Measurements from ENCODE around the gene HSF4.

HSF4 gene

DNA sequence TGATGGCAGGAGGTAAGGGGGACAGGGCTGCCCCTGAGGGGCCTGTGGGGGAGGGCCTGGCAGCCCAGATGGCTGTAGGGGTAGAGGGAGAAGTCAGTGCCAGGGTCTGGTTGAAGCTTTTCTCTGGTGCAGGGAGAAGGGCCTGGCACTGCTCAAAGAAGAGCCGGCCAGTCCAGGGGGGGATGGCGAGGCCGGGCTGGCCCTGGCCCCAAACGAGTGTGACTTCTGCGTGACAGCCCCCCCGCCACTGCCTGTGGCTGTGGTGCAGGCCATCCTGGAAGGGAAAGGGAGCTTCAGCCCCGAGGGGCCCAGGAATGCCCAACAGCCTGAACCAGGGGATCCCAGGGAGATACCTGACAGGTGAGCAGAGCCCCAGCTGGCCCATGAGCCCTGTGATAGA, 3.0 kb downstream of the HSF4 start:
- H4K8ac ChIP-seq (ENCODE audit: low read depth, low read length), result no peak overlapping the region
- no peaks in the 10 kb centered on the region for H3K79me2 ChIP-seq (ENCODE audit: control insufficient read depth, insufficient read depth, low read length)
- WGBS (ENCODE audit: extremely low coverage, insufficient coverage, low lambda C conversion rate), result no CpG with 5 or more reads among the region's 7 CpGs
- no peak overlapping the region for H3K27ac ChIP-seq (ENCODE audit: low read depth, low read length)
- peaks cover 60% of the 10 kb centered on the region for H3K27me3 ChIP-seq (ENCODE audit: insufficient read depth, low read length, poor library complexity)
- H3K4ac ChIP-seq (ENCODE audit: low read depth, low read length), result no peak overlapping the region
- no peaks in the 10 kb centered on the region for H3K36me3 ChIP-seq (ENCODE audit: control insufficient read depth, insufficient read depth, low read length)
- no peak overlapping the region for H3K4me2 ChIP-seq (ENCODE audit: low read length)
- H2AK5ac ChIP-seq (ENCODE audit: low read length), result no peak overlapping the region
- H3K4me3 ChIP-seq (ENCODE audit: low read length), result no peak overlapping the region
- H4K5ac ChIP-seq (ENCODE audit: low read length), result no peak overlapping the region
- no peak for DNase-seq
- peaks cover 6% of the 10 kb centered on the region for H3K4me1 ChIP-seq (ENCODE audit: control insufficient read depth, low read depth, low read length)
- H2BK5ac ChIP-seq (ENCODE audit: low read length), result no peak overlapping the region
- no peaks in the 10 kb centered on the region for H3K79me1 ChIP-seq (ENCODE audit: low read length)
- no peak overlapping the region for H3K23ac ChIP-seq (ENCODE audit: low read length)
- H3K9ac ChIP-seq (ENCODE audit: low read length), result no peak overlapping the region
- no peak overlapping the region for H2BK120ac ChIP-seq (ENCODE audit: low read depth, low read length)
- no peak overlapping the region for H3K56ac ChIP-seq (ENCODE audit: low read length)
- H3K18ac ChIP-seq (ENCODE audit: low read length), result no peak overlapping the region
- H2BK15ac ChIP-seq (replicated peaks; ENCODE audit: low read depth), result no peak overlapping the region

DNA sequence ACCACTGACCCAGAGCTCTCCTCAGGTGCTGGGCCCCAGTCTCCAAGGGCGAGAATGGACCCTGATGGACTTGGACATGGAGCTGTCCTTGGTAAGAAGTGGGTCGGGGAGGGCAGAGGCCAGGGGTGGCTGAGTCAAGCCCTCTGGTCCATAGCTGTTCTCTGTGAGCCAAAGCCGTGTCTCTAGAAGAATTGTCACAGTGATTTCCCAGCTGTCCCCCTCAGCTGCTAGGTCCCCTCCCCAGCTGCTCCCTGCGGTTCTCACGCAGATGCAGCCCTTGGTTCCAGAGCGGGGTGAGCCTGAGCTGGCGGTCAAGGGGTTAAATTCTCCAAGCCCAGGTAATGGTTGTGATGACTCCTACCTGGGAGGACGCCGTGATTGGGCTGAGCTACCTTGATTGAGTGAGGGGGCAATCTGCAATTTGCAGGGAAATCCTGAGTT, 4.5 kb downstream of the HSF4 start:
- no peak overlapping the region for H3K4me3 ChIP-seq (ENCODE audit: low read length)
- no peak overlapping the region for H4K5ac ChIP-seq (ENCODE audit: low read length)
- no peak overlapping the region for H3K56ac ChIP-seq (ENCODE audit: low read length)
- peak overlapping the region; percentile 18 for H3K9ac ChIP-seq (ENCODE audit: low read length)
- no peak overlapping the region for H3K27ac ChIP-seq (ENCODE audit: low read depth, low read length)
- H2BK5ac ChIP-seq (ENCODE audit: low read length), result no peak overlapping the region
- no peaks in the 10 kb centered on the region for H3K36me3 ChIP-seq (ENCODE audit: control insufficient read depth, insufficient read depth, low read length)
- DNase-seq, result peak; percentile 46
- H3K4ac ChIP-seq (ENCODE audit: low read depth, low read length), result no peak overlapping the region
- no CpG with 5 or more reads among the region's 9 CpGs for WGBS (ENCODE audit: extremely low coverage, insufficient coverage, low lambda C conversion rate)
- H3K27me3 ChIP-seq (ENCODE audit: insufficient read depth, low read length, poor library complexity), result peaks cover 51% of the 10 kb centered on the region
- H3K18ac ChIP-seq (ENCODE audit: low read length), result no peak overlapping the region
- no peaks in the 10 kb centered on the region for H3K79me1 ChIP-seq (ENCODE audit: low read length)
- H3K4me2 ChIP-seq (ENCODE audit: low read length), result no peak overlapping the region
- H2BK15ac ChIP-seq (replicated peaks; ENCODE audit: low read depth), result no peak overlapping the region
- H2BK120ac ChIP-seq (ENCODE audit: low read depth, low read length), result no peak overlapping the region
- H3K4me1 ChIP-seq (ENCODE audit: control insufficient read depth, low read depth, low read length), result peaks cover 8% of the 10 kb centered on the region
- H2AK5ac ChIP-seq (ENCODE audit: low read length), result no peak overlapping the region
- no peak overlapping the region for H4K8ac ChIP-seq (ENCODE audit: low read depth, low read length)
- H3K79me2 ChIP-seq (ENCODE audit: control insufficient read depth, insufficient read depth, low read length), result no peaks in the 10 kb centered on the region
- no peak overlapping the region for H3K23ac ChIP-seq (ENCODE audit: low read length)

DNA sequence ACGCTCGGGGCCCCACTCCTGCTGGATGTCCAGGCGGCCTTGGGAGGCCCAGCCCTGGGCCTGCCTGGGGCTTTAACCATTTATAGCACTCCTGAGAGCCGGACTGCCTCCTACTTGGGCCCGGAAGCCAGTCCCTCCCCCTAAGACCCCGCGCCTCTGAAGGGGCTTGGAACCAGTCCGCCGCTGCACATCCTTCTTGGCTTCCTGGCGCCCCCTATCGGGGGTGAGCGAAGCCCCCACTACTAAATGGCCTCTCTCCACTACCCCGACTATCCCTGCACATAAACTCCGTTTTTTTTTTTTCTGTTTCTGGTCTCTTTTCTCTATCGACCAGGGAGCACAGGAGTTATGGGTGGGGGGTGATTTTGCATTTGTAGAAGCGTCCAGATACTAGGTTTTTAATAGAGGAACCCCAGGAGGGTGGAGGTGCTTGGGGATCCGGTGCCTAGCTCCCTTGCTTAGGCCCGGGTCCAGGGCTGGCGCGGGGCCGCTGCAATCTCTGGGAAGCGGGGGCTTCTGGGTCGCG, 5.2 kb downstream of the HSF4 start:
- Histone ChIP-seq H3K4me1 (ENCODE audit: control insufficient read depth, low read depth, low read length) (peaks cover 8% of the 10 kb centered on the region), H3K4me2 (ENCODE audit: low read length) (peak overlapping the region; percentile 28), H2BK15ac (replicated peaks; ENCODE audit: low read depth) (no peak overlapping the region), H2AK5ac (ENCODE audit: low read length) (no peak overlapping the region), H2BK120ac (ENCODE audit: low read depth, low read length) (no peak overlapping the region), H3K9ac (ENCODE audit: low read length) (peak overlapping the region; percentile 59), H2BK5ac (ENCODE audit: low read length) (no peak overlapping the region), H3K56ac (ENCODE audit: low read length) (peak overlapping the region; percentile 78), H3K27me3 (ENCODE audit: insufficient read depth, low read length, poor library complexity) (peaks cover 49% of the 10 kb centered on the region), H3K4ac (ENCODE audit: low read depth, low read length) (no peak overlapping the region), H4K5ac (ENCODE audit: low read length) (no peak overlapping the region), H3K23ac (ENCODE audit: low read length) (no peak overlapping the region), H3K36me3 (ENCODE audit: control insufficient read depth, insufficient read depth, low read length) (no peaks in the 10 kb centered on the region), H3K27ac (ENCODE audit: low read depth, low read length) (no peak overlapping the region), H3K79me2 (ENCODE audit: control insufficient read depth, insufficient read depth, low read length) (no peaks in the 10 kb centered on the region), H4K8ac (ENCODE audit: low read depth, low read length) (peak overlapping the region; percentile 14), H3K79me1 (ENCODE audit: low read length) (no peaks in the 10 kb centered on the region), H3K18ac (ENCODE audit: low read length) (peak overlapping the region; percentile 82), H3K4me3 (ENCODE audit: low read length) (no peak overlapping the region)
- no CpG with 5 or more reads among the region's 24 CpGs for WGBS (ENCODE audit: extremely low coverage, insufficient coverage, low lambda C conversion rate)
- peak; percentile 88 for DNase-seq

DNA sequence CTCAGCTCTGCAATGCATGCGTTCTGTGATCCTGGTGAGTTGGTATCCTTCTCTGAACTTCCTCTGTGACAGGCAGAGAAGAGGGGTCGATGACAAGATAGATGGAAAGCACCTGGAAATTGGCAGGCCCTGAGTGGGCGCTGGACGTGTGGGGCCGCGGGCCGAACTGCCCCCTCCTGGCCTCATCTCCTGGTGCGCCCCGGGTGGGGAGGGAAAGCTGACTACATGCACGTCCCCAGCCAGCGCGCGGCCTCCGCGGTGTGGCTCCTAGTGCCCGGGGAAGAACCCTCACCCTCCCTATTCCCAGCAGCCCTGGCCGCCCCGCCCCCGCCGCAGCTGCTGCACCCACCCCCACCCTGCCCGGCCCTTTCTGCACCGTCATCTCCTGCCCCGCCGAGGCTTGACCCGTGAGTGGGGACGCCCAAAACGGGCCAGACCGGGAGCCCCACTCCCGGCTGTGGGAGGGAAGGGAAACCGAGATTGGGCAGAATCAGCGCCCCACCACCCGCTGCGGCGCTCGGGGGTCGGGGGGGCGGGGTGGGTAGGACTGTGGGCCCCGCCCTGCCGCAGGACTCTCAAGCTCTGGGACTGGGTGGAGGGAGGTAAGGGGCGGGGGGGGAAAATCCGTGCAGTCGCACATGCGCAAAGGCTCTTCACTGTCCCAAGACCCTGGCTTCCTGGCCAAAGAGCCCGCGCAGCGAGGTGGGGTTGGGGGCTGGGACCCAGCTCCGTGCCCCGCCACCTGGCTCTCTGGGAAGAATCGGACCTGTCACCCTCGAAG, 5.8 kb downstream of the HSF4 start, which contains the start of gene NOL3:
TSS of gene NOL3 (plus strand) at position 371 of the 781 bp plus-strand sequence.
- Histone ChIP-seq H3K79me2 (ENCODE audit: control insufficient read depth, insufficient read depth, low read length) (no peaks in the 10 kb centered on the region), H3K4me2 (ENCODE audit: low read length) (peak within 1 kb of the TSS; percentile 85), H3K4me1 (ENCODE audit: control insufficient read depth, low read depth, low read length) (peaks cover 8% of the 10 kb centered on the region), H3K27me3 (ENCODE audit: insufficient read depth, low read length, poor library complexity) (peaks cover 47% of the 10 kb centered on the region), H4K8ac (ENCODE audit: low read depth, low read length) (peak within 1 kb of the TSS; percentile 14), H3K56ac (ENCODE audit: low read length) (peak within 1 kb of the TSS; percentile 91), H3K9ac (ENCODE audit: low read length) (peak within 1 kb of the TSS; percentile 82), H2BK5ac (ENCODE audit: low read length) (peak within 1 kb of the TSS; percentile 23), H2BK15ac (replicated peaks; ENCODE audit: low read depth) (no peak within 1 kb of the TSS), H2BK120ac (ENCODE audit: low read depth, low read length) (no peak within 1 kb of the TSS), H3K36me3 (ENCODE audit: control insufficient read depth, insufficient read depth, low read length) (no peaks in the 10 kb centered on the region), H3K18ac (ENCODE audit: low read length) (peak within 1 kb of the TSS; percentile 82), H3K27ac (ENCODE audit: low read depth, low read length) (no peak within 1 kb of the TSS), H3K4ac (ENCODE audit: low read depth, low read length) (peak within 1 kb of the TSS; percentile 46), H2AK5ac (ENCODE audit: low read length) (peak within 1 kb of the TSS; percentile 27), H3K4me3 (ENCODE audit: low read length) (peak within 1 kb of the TSS; percentile 33), H3K79me1 (ENCODE audit: low read length) (no peaks in the 10 kb centered on the region), H4K5ac (ENCODE audit: low read length) (no peak within 1 kb of the TSS), H3K23ac (ENCODE audit: low read length) (no peak within 1 kb of the TSS)
- no CpG with 5 or more reads among the region's 50 CpGs for WGBS (ENCODE audit: extremely low coverage, insufficient coverage, low lambda C conversion rate)
- peak; percentile 90 for DNase-seq

DNA sequence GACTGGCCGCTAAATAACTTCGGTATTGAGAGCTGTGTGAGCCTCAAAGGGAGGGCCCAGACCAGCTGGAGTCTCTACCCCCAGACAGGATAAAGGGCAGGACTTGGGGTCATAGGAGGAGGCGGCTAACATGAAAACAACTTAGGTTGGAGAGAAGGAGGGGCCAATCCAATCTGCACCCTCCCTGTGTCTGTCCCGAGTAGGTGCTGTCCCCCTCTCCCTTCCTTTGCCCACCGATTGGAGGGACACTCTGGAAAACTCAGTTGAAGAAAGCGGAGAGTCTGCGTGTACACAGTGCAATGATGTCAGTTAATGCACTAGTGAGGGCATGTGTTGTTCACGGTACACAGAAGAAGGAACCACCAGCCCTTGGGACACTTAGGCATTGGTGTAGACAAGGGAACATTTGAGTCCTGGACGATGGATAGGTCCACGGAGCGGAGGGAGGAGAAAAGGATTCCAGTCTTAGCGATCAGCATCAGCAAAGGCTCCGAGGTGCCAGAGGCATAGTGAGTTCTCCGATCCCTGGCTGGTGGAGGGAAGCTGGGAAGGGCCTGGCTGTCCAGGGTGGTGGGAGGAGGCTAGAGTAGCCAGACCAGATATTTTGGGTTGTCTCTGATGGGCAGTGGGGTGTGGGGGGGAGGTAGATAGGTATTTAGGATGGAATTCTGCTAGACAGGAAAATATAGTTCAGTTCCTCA, 6.6 kb downstream of the HSF4 start:
- no peak overlapping the region for H4K8ac ChIP-seq (ENCODE audit: low read depth, low read length)
- H3K79me1 ChIP-seq (ENCODE audit: low read length), result no peaks in the 10 kb centered on the region
- H2BK5ac ChIP-seq (ENCODE audit: low read length), result peak overlapping the region; percentile 23
- no peak overlapping the region for H2BK15ac ChIP-seq (replicated peaks; ENCODE audit: low read depth)
- H3K36me3 ChIP-seq (ENCODE audit: control insufficient read depth, insufficient read depth, low read length), result no peaks in the 10 kb centered on the region
- H3K4ac ChIP-seq (ENCODE audit: low read depth, low read length), result no peak overlapping the region
- no peak overlapping the region for H3K23ac ChIP-seq (ENCODE audit: low read length)
- H3K4me2 ChIP-seq (ENCODE audit: low read length), result peak overlapping the region; percentile 85
- H2BK120ac ChIP-seq (ENCODE audit: low read depth, low read length), result no peak overlapping the region
- peak; percentile 34 for DNase-seq
- peak overlapping the region; percentile 33 for H3K4me3 ChIP-seq (ENCODE audit: low read length)
- H3K27ac ChIP-seq (ENCODE audit: low read depth, low read length), result no peak overlapping the region
- H3K9ac ChIP-seq (ENCODE audit: low read length), result peak overlapping the region; percentile 82
- H3K27me3 ChIP-seq (ENCODE audit: insufficient read depth, low read length, poor library complexity), result peaks cover 40% of the 10 kb centered on the region
- H3K79me2 ChIP-seq (ENCODE audit: control insufficient read depth, insufficient read depth, low read length), result no peaks in the 10 kb centered on the region
- no peak overlapping the region for H4K5ac ChIP-seq (ENCODE audit: low read length)
- peaks cover 8% of the 10 kb centered on the region for H3K4me1 ChIP-seq (ENCODE audit: control insufficient read depth, low read depth, low read length)
- no CpG with 5 or more reads among the region's 14 CpGs for whole genome bisulfite sequencing (ENCODE audit: extremely low coverage, insufficient coverage, low lambda C conversion rate)
- H3K56ac ChIP-seq (ENCODE audit: low read length), result peak overlapping the region; percentile 91
- no peak overlapping the region for H3K18ac ChIP-seq (ENCODE audit: low read length)
- peak overlapping the region; percentile 27 for H2AK5ac ChIP-seq (ENCODE audit: low read length)

Data from mesendoderm (in vitro differentiated cells).